ENCODE measurements around the gene CPLX3. TPM values are rescaled to one million over a fixed set of nuclear protein-coding genes. Genes with fewer than 3 reads are reported as not detected.

Gene CPLX3
- total RNA-seq, 1 donor from 2014 or later = 0.91 TPM

DNA sequence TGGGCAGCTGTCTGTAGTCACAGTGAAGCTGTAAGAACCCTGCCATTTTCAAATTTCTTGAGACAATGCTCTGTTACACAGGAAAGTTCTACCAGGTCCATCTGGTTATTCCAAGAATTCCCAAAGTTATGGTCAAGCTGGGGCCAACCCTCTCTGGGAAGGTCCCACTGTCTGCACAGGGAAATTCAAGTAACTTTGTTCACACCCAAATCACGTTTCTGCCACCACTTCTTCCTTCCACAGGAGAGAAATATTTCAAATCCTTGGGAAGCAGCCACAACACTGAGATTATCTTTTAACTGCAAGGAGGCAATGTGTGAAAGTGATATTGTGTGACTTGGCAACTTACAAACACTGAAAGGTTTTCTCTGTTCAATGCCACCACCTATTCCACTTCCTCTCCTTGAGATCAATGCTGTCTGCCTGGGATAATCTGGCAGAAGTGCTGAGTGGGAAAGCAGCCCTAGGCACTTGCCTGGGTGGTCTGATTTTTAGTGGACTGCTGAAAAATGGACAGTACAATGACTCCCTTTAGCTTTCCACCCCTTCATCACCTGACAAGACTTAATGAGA lies 41.1 kb downstream of the CPLX3 start:
- intact Hi-C loops (cut with micrococcal nuclease) = loop anchor here (1.0 kb wide), 1 partner anchor 7 kb away; no protein-coding TSS in a partner anchor

DNA sequence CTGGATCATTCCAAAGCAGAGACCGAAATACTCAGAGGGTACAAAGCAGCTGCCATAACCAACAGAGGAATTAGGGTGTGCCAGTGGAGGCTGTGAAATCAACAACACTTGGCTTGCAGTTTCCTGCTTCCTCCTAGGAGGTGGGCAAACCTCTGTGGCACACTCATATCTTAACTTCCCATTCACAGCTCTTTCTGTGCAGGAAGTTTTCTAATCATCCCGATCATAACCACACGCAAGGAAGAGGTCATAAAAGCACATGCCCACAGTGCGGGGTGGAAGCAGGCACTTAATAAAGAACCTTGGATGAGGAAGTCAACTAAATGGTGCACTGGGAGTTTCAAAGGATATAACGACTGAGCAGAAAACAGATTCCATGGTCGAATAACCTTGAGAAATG lies 41.6 kb downstream of the CPLX3 start:
- intact Hi-C loops (cut with micrococcal nuclease) = loop anchor here (1.0 kb wide), 1 partner anchor 8 kb away; no protein-coding TSS in a partner anchor

DNA sequence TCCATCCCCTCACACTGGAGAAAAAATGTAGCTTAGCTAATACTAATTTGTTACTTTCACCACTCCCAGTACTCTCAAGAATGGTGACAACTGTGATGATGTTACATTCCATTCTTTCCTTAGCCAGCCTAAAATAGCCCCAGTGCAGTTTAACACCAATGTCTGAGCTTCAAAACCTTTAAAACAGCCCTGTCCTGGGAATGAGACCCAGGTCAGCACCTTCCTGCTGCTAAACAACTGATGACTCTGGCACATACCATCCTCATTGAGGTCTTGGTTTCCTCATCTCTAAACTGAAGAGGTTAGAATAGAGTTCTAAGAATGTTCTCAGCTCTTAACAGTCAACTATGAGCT lies 42.9 kb downstream of the CPLX3 start:
- intact Hi-C loops (cut with micrococcal nuclease) = no loop called here

DNA sequence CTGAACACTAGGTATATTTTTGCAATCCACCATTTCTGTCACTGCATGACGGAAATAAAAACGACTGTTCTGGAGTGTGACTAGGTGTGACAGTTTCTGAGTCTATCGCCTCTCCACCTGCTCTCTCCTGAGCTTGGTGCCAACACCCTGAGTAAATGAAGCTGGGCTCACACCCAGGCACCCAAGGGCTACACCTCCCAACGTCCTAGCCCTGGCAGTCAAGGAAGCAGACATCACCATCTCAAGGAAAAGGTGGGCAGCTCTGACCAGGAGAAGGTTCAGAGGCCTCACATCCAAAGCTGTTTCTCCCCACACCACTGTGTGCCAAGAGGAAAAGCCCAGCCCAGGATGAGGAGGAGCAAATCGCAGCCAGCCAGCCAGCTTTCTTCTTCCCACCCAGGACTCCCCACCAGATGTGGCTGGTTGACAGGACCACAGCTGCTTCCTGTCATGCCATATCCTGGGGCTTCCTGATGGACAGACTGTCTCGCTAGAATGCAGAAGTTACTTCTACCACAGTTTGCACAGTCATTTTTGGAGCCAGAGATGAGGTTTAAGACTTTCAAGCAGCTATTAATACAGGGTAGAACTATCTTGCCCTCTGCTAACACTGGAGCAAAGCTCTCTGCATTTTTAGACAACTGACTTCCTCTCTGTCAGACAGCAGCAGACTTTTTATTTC lies 43.4 kb downstream of the CPLX3 start:
- intact Hi-C loops (cut with micrococcal nuclease) = loop anchor here (1.0 kb wide), 1 partner anchor 25 kb away; no protein-coding TSS in a partner anchor

DNA sequence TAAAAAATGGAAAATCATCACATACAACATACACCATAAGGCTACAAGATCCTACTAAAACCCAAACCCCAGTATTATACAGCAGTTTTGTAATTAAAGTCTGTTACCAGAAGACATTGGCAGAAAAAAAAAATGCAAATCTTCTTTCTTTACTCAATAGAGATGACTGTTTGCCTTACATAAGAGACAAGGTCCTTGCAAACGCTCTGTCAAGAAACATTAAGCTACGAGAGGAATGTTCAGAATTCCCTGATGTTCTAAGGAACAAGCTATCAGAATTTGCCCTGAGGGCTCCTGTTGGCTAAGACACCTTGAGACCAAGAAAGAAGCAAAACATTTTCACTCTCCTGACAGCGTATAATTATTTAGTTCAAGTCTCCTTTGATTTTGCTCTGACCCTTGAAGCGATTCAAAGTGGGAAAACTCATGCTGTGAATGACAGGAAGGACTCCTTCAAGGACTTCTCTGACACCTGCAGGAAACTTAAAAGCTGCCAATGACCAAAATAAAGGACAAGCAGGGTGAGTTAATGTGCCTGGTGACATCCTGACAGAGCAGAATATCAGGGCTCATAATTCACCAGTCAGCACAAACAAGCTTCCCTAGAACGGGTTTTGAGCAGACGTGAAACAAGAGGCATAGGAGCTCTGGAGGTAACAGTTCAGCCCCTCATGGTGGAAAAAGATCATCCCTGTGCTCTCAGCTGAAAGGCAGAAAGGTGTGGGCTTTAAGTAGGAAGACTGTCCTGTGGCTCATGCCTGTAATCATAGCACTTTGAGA lies 44.2 kb downstream of the CPLX3 start:
- intact Hi-C loops (cut with micrococcal nuclease) = loop anchor here (1.0 kb wide), 1 partner anchor 25 kb away; no protein-coding TSS in a partner anchor

DNA sequence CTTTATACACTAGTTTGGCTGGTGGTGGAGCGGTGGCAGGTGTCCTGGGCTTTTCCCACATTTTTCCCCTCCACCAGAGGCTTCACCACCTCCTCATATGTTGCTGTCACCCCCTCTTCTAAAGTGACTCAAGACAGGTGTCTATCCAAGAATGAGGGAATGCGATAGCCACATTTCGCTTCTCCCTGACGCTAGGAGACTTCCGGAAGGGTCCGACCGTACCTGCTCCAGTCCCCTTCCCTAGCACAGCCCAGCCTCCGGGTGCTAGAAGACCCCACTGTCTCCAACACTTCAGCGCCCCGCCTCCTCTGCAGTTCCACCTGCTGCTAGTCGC lies 46.2 kb downstream of the CPLX3 start:
- intact Hi-C loops (cut with micrococcal nuclease) = loop anchor here (1.0 to 2.0 kb wide), 12 partner anchors 17 to 753 kb away; partner anchors contain the start of genes COX5A, FAM219B, MAN2C1 and PPCDC

DNA sequence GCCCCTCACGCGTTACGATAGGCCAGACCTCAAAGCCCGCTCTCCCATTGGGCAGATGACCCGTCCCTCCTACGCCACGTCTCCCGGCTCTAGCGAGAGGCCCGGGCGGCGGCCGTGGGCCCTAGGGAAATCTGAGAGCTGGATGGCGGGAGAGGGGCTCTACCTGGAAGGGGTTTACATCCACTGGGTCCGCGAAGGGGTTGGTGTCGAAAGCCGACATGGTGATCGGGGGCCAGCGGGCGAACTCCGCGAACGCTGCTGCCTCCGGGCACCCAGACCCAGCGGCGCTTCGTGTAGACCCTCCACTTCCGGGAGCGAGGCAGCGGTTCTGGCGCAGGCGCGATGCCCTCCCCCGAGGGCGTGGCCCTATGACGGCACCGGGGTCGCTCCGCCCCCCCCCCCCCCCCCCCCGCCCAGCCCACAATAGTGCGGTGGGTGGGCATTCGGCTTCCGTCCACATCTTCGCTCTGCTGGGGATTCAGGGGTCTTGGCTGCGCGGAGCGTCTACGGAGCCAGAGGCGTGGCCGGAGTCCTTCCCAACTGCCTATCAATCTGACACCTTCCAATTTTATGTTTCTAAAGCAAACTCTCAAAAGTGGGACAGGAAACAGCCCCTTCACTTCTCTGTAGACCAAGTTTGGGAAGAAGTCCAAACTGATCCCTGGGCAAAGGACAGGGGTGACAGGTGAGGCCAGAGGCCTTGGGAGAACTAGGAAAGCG lies 46.8 kb downstream of the CPLX3 start, which contains the start of gene SCAMP2:
SCAMP2 (minus strand) TSS at position 330 of the 720 bp plus-strand sequence; CDS start at position 220, 110 bp downstream.
- intact Hi-C loops (cut with micrococcal nuclease) = loop anchor here (1.0 to 2.0 kb wide), 12 partner anchors 16 to 752 kb away; partner anchors contain the start of genes COX5A, FAM219B, MAN2C1 and PPCDC

DNA sequence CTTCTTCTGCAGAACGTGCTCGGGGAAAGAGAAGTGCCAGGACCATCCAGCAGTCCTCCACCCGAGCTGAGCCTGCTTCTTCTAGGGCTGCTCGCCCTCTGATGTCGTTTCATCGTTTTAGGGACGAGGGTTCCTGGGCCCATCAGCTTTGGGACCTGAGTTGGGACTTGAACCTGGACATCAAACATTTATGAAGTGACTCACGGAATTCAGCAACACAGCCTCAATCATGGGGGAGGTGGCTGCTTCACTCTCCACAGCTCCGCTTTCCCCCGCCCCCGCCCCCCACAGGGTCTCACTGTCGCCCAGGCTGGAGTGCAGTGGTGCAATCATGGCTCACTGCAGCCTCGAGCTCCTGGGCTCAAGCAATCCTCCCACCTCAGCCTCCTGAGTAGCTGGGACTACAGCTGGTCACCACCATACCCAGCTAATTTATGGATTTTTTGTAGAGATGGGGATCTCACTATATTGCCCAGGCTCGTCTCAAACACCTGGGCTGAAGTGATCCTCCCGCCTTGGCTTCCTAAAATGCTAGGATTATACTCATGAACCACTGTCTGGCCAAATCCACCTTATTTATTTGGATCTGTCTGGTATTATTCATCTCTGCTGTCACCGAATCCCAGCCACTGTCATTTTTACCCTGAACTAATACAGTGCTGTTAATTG lies 47.5 kb downstream of the CPLX3 start:
- intact Hi-C loops (cut with micrococcal nuclease) = loop anchor here (1.0 to 2.0 kb wide), 12 partner anchors 15 to 751 kb away; partner anchors contain the start of genes COX5A, FAM219B, MAN2C1 and PPCDC

DNA sequence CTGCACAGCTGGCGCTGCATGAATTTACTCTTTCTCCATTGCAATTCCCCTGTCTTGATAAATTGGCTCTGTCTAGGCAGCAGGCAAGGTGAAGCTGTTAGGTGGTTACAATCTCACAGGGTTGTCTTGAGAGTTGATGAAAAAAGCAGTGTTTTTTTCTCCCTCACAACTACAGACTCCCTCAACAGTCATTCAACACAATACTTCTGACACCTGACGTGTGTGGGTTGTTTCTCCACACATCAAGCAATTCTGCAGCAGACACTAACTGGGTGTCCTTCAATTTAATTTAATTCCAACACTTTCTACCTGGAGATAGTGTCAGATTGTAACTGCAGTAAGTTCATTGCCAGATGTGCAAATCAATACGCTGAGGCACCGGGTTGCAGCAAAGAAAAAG lies 51.8 kb downstream of the CPLX3 start:
- intact Hi-C loops (cut with micrococcal nuclease) = no loop called here

Other genes with a start within 250 kb of the CPLX3 start
- gene CLK3, start 210.8 kb upstream of the CPLX3 start, total RNA-seq = 102 and 109 TPM in 2 replicates
- gene EDC3, start 130.6 kb upstream of the CPLX3 start, total RNA-seq = 41.7 and 51.2 TPM in 2 replicates
- gene CYP1A1, start 101.1 kb upstream of the CPLX3 start, total RNA-seq = 0.42 and 0.46 TPM in 2 replicates
- gene CYP1A2, start 77.8 kb upstream of the CPLX3 start, total RNA-seq = not detected in 2 replicates
- 461 and 477 TPM in 2 replicates for gene CSK, start 44.5 kb upstream of the CPLX3 start, total RNA-seq
- 3.7 and 3.8 TPM in 2 replicates for gene LMAN1L, start 13.8 kb upstream of the CPLX3 start, total RNA-seq
- gene ULK3, start 16.5 kb downstream of the CPLX3 start, total RNA-seq = 57.9 and 58.0 TPM in 2 replicates
- gene SCAMP2, start 46.7 kb downstream of the CPLX3 start, total RNA-seq = 155 and 156 TPM in 2 replicates
- 68.1 and 69.2 TPM in 2 replicates for gene MPI, start 63.4 kb downstream of the CPLX3 start, total RNA-seq
- gene FAM219B, start 80.2 kb downstream of the CPLX3 start, total RNA-seq = 92.8 and 111 TPM in 2 replicates
- 205 and 208 TPM in 2 replicates for gene COX5A, start 111.4 kb downstream of the CPLX3 start, total RNA-seq
- 5.4 and 6.0 TPM in 2 replicates for gene RPP25, start 130.1 kb downstream of the CPLX3 start, total RNA-seq
- gene SCAMP5, start 168.9 kb downstream of the CPLX3 start, total RNA-seq = 0.98 and 1.4 TPM in 2 replicates
- gene PPCDC, start 197.0 kb downstream of the CPLX3 start, total RNA-seq = 39.6 and 41.3 TPM in 2 replicates

Measured in T-helper 1 cell treated with Interleukin-12 subunit alpha and Interleukin-12 subunit beta and Interleukin-4 antibody, amounts not matched to agents 30 ng/mL and 1 ng/mL, for 36 hours (primary cell).